HG03139 (cell line): Measurements from ENCODE around the gene UBE2N.

ENCODE experiments used
- ATAC-seq: cut with Tn5 transposase; IDR thresholded peaks from one replicate; pipeline ENCODE4 v1.9.1; 2021; ENCODE audit not compliant: unreplicated experiment

Gene UBE2N

DNA sequence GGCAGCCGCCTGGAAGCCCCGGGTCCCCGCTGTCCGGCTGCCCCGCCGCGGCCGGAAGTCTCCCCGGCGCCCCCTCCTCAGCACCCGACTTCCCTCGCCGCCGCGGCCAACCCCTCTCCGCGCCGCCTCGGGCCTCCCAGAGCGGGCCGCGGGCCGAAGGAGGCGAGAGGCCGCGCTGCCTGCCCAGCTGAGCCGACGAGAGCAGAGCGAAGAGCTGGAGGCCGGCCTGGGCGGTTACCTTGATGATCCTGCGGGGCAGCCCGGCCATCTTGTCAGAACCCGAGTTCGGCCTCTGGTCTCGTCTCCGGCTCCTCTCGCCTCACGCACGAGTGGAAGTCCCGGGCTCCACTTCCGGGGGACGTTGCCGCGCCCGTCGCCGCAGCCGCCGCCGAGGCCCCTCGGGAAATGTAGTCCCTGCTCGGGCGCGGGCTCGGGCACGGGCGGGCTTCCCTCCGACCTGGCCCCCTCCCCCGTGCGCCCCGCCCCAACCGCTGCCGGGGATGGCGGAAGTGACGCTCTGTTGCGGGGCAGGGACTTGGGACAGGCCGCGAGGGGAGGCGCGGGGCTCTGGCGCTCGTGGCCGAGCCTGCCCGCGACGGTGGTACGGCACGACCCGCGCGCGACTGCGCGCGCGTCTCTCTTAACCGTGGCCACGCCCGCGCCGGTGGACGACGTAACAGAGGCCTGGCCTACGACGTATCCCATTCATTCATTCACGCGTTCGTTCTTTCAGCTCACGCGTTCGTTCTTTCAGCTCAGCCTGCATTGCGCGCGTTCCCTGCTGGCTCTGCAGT, at the start of gene UBE2N:
Gene UBE2N (minus strand): TSS at position 331 of the 794 bp plus-strand sequence. CDS start 63 bp downstream, at position 268.
- peak; percentile 76 for ATAC-seq

DNA sequence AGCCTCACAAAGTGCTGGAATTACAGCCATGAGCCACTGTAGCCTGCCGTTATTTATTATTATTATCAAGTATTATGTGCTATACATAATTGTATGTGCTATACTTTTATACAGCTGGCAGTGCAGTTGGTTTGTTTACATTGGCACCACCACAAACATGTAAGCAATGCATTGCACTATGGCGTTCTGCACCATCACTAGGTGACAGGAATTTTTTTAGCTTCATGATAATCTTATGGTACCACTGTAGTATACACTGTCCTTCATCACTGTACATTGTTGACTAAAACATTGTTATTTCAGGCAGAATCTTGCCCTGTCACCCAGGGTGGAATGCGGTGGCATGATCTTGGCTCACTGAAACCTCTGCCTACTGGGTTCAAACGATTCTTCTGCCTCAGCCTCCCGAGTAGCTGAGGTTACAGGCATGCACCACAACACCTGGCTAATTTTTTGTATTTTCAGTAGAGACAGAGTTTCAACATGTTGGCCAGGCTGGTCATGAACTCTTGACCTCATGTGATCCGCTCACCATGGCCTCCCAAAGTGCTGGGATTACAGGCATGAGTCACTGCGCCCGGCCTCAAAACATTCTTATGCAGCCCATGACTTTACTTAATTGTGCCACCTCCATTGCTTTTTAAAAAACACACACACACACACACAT, 42.7 kb upstream of the UBE2N start:
- ATAC-seq = no peak

GRCh38 chr12:93483151-93483807, 41.5 kb upstream of the UBE2N start:
- no peak for ATAC-seq

DNA sequence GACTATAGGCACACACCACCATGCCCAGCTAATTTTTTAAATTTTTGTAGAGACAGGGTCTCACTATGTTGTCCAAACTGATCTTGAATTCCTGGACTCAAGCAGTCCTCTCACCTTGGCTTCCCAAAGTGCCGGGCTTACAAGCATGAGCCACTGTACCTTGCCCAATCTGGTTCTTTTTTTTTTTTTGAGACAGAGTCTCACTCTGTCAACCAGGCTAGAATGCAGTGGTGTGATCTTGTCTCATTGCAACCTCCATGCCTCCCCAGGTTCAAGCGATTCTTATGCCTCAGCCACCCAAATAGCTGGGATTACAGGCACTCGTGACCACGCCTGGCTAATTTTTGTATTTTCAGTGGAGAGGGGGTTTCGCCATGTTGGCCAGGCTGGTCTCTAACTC, 41.0 kb upstream of the UBE2N start:
- no peak for ATAC-seq

GRCh38 chr12:93476555-93476954, 34.8 kb upstream of the UBE2N start:
- ATAC-seq = no peak

DNA sequence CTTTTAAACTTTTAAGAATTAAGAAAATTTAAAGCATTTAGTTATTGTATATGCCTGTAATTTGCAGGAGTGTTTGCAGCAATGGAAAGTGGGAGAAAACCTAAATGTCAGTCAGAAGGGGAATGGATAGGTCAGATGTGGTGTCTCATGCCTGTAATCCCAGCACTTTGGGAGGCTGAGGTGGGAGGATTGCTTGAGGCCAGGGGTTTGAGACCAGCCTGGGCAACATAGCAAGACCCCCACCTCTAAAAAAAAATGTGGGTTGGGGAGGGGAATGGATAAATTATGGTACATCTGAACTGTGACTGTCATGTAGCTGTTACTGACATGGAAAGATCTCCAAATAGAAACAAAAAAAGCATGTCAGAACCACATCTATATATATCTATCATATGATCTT, 27.6 kb upstream of the UBE2N start:
- no peak for ATAC-seq

- peak; percentile 4 for ATAC-seq
Measured at GRCh38 chr12:93468008-93468371, 26.2 kb upstream of the UBE2N start.

DNA sequence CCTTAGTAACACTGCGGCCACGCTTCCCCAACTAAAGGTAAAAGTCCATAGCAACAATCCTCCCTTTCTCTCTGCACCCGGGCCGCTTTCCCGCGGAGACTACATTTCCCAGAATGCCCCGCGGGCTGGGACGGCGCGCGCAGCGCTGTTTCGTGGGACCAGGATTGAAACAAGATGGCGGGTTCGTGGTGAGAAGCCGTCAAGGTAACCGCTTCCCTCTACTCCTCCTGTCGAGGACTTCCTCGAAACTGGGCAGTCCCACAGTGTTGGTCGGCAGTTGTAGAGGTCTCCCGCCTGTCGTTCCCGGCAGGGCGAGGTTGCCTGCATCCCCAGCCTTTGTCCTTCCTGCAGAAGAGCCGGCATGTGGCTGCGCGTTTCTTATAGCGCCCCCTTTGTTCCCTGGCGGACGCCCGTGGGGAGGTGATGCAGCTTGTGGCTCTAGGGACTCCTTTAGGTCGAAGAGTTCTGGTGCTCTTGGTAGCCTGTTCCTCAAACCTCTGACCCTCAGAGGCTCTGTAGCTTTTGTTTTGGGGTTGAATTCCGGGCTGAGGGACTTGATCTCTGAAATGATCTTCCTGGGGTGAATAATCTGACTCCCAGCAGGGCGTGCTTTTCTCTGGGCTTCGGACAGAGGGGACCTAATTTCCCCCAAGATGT, 25.7 kb upstream of the UBE2N start, which contains the start of gene MRPL42:
Gene MRPL42 (plus strand): TSS at position 164 of the 657 bp plus-strand sequence. CDS start 1,772 bp downstream, outside the sequence.
- ATAC-seq = peak; percentile 93

- no peak for ATAC-seq
Measured at GRCh38 chr12:93466625-93467350, 25.0 kb upstream of the UBE2N start.

- ATAC-seq = no peak
Measured at GRCh38 chr12:93465841-93466240, 24.1 kb upstream of the UBE2N start.

- no peak for ATAC-seq
Measured at GRCh38 chr12:93461503-93461902, 19.8 kb upstream of the UBE2N start.

GRCh38 chr12:93460902-93461301, 19.2 kb upstream of the UBE2N start:
- ATAC-seq = no peak

GRCh38 chr12:93460003-93460402, 18.3 kb upstream of the UBE2N start:
- ATAC-seq = no peak

GRCh38 chr12:93459097-93459496, 17.4 kb upstream of the UBE2N start:
- no peak for ATAC-seq

GRCh38 chr12:93456077-93456476, 14.3 kb upstream of the UBE2N start:
- ATAC-seq = no peak

DNA sequence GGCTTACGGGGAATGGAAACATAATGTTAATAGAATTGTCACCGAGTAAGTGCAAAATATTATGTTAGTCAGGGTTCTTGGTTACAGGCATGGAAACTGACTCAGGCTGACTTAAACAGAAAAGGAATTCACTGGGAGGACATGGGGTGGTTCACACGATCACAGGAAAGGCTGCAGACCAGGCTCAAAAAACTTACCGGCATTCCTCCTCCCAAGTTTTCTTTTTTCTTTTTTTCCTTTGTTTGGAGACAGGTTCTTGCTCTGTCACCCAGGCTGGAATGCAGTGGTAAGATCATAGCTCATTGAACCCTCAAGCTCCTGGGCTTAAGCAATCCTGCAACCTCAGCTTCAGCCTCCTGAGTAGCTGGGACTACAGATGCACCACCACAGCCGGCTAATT, 11.9 kb upstream of the UBE2N start:
- no peak for ATAC-seq

GRCh38 chr12:93451423-93452158, 9.8 kb upstream of the UBE2N start:
- no peak for ATAC-seq

DNA sequence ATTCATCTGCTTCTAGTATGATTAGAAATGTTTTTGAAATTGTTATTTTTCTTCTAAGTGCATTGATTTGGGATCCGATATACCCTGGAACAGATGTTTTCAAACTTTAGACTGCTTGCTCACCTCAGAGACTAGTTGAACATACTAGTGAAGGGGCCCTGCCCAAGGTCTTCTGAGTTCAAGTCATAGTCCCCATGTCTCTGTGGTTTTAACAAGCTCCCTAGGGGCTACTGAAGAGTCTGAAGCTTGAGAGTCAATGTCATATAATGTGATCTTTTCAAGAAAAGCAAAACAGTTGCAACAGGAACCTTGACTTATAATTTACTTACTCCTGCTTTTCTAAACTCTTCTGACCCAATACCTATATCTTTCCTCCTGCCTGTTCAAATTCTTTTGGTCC, 7.5 kb upstream of the UBE2N start:
- peak; percentile 83 for ATAC-seq

- ATAC-seq = no peak
Measured at GRCh38 chr12:93448796-93449195, 7.0 kb upstream of the UBE2N start.
